HFFc6 (cell line): ENCODE data around the gene ZNF524. TPM values are rescaled to one million over a fixed set of nuclear protein-coding genes. Genes with fewer than 3 reads are reported as not detected.

Experiments
- total RNA-seq, 6 experiments: library from RNA; stranded (reverse); fragmentation: NEBNext Ultra II Directional; extraction: Animal tissue kit (Norgen Biotek cat#: 25700); gene quantifications; 2 replicates in 1 of 6; 3 replicates in 5 of 6; pipeline ENCODE4 v1.2.3, GENCODE V29; 2021

The ZNF524 gene
- total RNA-seq, 6 experiments from 2014 or later: 9.3 to 12.0 (median 10.7) TPM

Other genes starting within 250 kb of the ZNF524 start
- not detected for gene COX6B2, start 245.6 kb upstream of the ZNF524 start, total RNA-seq
- gene GARIN5B, start 237.0 kb upstream of the ZNF524 start, total RNA-seq: under 1 TPM in 1 of 6 experiments, not detected in 5; 0.05 TPM
- gene IL11, start 229.8 kb upstream of the ZNF524 start, total RNA-seq: 10 to 100 TPM; 22.2 to 43.4 (median 36.1) TPM
- gene TMEM190, start 223.5 kb upstream of the ZNF524 start, total RNA-seq: 1 to 10 TPM in 1 of 6 experiments, under 1 TPM in 2, not detected in 3; 0.33 to 1.1 (median 0.61) TPM
- 1 to 10 TPM in 2 of 6 experiments, under 1 TPM in 4; 0.26 to 2.4 (median 0.64) TPM for gene TMEM238, start 216.0 kb upstream of the ZNF524 start, total RNA-seq
- gene RPL28, start 214.4 kb upstream of the ZNF524 start, total RNA-seq: 1,000 to 10,000 TPM; 2,082 to 2,537 (median 2,362) TPM
- gene UBE2S, start 192.5 kb upstream of the ZNF524 start, total RNA-seq: 100 to 1,000 TPM; 181 to 356 (median 309) TPM
- gene SHISA7, start 157.0 kb upstream of the ZNF524 start, total RNA-seq: not detected
- gene ISOC2, start 138.6 kb upstream of the ZNF524 start, total RNA-seq: 10 to 100 TPM; 60.1 to 81.4 (median 66.8) TPM
- not detected for gene C19orf85, start 135.5 kb upstream of the ZNF524 start, total RNA-seq
- gene ZNF628, start 123.7 kb upstream of the ZNF524 start, total RNA-seq: 10 to 100 TPM in 2 of 6 experiments, 1 to 10 TPM in 4; 8.6 to 11.3 (median 9.5) TPM
- 10 to 100 TPM; 53.3 to 72.0 (median 61.3) TPM for gene NAT14, start 115.1 kb upstream of the ZNF524 start, total RNA-seq
- 10 to 100 TPM; 47.7 to 59.9 (median 51.9) TPM for gene SSC5D, start 111.9 kb upstream of the ZNF524 start, total RNA-seq
- gene SBK2, start 63.2 kb upstream of the ZNF524 start, total RNA-seq: not detected
- gene SBK3, start 54.7 kb upstream of the ZNF524 start, total RNA-seq: not detected
- 10 to 100 TPM; 19.0 to 24.3 (median 22.0) TPM for gene ZNF579, start 19.4 kb upstream of the ZNF524 start, total RNA-seq
- gene FIZ1, start 771 bp upstream of the ZNF524 start, total RNA-seq: 10 to 100 TPM in 5 of 6 experiments, 1 to 10 TPM in 1; 9.9 to 13.1 (median 11.9) TPM
- gene ZNF865, start 5.4 kb downstream of the ZNF524 start, total RNA-seq: 10 to 100 TPM; 13.3 to 14.1 (median 13.8) TPM
- gene ZNF784, start 24.3 kb downstream of the ZNF524 start, total RNA-seq: 1 to 10 TPM; 4.6 to 5.3 (median 4.8) TPM
- 10 to 100 TPM; 51.0 to 60.5 (median 57.7) TPM for gene ZNF580, start 40.7 kb downstream of the ZNF524 start, total RNA-seq
- gene ZNF581, start 43.4 kb downstream of the ZNF524 start, total RNA-seq: 10 to 100 TPM; 20.1 to 25.8 (median 21.9) TPM
- gene CCDC106, start 47.9 kb downstream of the ZNF524 start, total RNA-seq: 10 to 100 TPM; 12.9 to 17.4 (median 14.0) TPM
- gene U2AF2, start 54.7 kb downstream of the ZNF524 start, total RNA-seq: 100 to 1,000 TPM; 212 to 241 (median 226) TPM
- 100 to 1,000 TPM; 176 to 191 (median 185) TPM for gene EPN1, start 74.9 kb downstream of the ZNF524 start, total RNA-seq
- gene NLRP9, start 138.1 kb downstream of the ZNF524 start, total RNA-seq: not detected
- gene RFPL4A, start 158.8 kb downstream of the ZNF524 start, total RNA-seq: not detected
- under 1 TPM in 1 of 6 experiments, not detected in 5; 0.23 TPM for gene RFPL4AL1, start 168.8 kb downstream of the ZNF524 start, total RNA-seq
- gene NLRP11, start 231.7 kb downstream of the ZNF524 start, total RNA-seq: under 1 TPM in 3 of 6 experiments, not detected in 3; 0.05 to 0.11 (median 0.05) TPM
- not detected for gene NLRP4, start 236.3 kb downstream of the ZNF524 start, total RNA-seq